NCI-H345 (cell line): ENCODE results near the gene IGSF3.

Experiments
- DNase-seq: peaks from one replicate; lab custom pipeline; 2025; lab: John Stamatoyannopoulos, UW

IGSF3 gene

DNA sequence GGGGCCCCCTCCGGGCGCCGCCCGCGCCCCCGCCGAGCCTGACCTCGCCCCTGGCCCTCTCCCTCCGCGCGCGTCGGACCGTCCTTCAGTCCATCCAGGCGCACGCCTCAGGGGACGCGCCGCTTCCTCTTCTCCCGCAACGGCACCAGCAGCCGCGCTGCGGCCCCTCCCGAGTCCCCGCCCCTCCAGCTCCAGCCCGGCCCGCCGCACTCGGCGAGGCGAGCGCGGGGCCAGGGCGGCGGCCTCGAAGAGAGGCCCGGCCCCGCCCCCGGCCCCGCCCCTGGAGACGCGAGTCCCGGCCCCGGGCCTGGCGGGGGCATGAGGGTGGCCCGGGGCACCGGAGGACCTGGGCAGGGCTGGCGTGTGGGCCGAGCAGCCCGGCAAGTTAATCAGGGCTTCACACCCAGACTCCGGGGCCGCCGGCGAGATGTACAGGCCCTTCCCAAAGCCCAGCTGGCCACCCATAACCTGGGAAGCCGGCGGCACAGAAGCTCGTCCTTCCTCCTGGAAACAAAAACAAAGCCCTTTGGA, at the start of gene IGSF3:
TSS of gene IGSF3 (minus strand) at position 159 of the 531 bp plus-strand sequence. CDS start 1,407 bp downstream, outside the sequence.
- peak; percentile 84 for DNase-seq

DNA sequence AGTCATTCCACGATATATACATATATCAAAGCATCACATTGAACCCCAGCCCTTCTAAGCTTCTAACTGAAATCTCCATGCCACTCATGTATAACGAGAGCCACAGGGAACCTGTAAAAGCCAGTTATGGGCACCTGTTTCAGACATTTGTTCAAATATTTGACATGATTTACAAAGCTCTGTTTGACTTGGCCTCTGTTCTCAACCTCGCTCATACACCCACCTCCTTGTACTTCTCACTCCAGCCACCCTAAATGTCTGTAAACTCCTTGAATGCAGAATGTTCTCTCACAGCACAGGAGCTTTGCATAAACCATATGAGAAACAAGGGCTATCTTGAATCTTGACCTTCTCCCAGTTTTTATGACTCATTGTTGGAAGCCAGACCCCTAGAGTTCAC, 49.8 kb upstream of the IGSF3 start:
- DNase-seq: peak; percentile 73

DNA sequence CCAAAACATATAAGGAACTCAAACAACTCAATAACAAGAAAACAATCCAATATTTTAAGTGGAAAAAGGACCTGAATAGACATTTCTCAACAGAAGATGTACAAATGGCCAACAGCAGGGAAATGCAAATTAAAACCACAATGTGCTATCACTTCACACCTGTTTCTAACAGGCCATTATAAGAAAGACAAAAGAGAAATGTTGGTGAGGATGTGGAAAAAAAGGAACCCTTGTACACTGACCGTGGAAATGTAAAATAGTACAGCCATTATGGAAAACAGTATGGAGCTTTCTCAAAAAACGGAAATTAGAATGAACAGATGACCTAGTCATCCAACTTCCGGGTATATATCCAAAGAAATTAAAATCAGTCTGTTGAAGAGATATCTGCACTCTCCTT, 48.9 kb upstream of the IGSF3 start:
- no peak for DNase-seq

DNA sequence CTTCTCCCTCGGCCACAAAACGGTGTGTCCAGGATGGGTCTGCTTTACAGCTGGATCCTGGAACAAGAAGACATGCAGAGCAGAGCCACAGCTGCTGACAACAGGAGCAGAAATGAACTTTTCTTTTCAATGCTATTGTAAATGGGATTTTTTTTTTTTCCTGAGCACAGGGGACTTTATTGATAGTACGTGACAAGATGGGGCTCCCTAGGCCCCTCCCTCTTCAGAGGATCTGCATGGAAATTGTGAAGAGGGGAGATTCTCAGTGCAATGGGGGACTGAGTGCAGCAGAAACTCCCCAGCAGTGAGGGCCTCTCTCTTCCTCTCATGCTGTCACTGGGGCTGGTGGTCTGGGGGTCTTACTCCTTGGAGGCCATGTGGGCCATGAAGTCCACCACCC, 45.9 kb upstream of the IGSF3 start:
- DNase-seq: no peak

DNA sequence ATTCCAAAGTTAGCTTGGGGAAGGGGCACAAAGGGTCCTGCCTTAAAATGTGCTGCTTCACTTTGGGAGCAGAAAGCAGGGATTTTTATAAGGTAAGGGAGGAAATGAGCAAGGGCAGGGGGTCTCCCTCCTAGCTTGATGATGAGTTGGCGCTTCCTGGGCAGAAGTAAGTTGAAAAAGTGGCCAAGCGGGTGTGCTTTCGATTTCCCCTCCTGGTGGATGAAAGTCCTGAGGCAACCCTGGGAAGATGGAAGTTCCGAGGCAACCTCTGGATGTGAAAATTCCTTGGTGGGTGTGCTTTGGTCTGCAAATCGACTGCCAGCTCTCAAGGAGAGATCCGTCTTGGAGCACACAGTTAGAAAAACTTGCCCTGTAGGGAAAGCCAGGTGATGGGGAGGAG, 45.0 kb upstream of the IGSF3 start:
- DNase-seq: no peak

DNA sequence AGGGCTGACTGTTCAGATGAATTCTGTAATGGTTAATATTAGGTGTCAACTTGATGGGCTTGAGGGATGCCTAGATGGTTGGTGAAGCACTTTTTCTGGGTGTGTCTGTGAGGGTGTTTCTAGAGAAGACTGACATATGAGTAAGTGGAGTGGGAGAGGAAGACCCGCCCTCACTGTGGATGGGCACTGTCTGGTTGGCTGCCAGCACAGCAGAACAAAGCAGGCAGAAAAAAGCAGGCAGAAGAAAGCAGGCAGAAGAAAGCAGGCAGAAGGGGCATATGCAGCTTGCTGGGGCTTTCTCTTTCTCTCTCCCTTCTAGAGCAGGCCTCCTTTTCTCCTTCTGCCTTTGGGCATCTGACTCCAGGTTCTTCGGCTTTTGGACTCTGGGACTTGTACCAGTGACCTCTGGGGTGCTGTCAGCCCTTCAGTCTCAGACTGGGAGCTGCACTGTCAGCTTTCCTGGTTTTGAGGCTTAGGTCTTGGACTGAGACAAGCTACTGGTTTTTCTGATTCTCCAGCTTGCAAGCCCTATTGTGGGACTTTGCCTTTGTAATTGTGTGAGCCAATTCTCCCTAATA, 43.8 kb upstream of the IGSF3 start:
- peak; percentile 73 for DNase-seq

DNA sequence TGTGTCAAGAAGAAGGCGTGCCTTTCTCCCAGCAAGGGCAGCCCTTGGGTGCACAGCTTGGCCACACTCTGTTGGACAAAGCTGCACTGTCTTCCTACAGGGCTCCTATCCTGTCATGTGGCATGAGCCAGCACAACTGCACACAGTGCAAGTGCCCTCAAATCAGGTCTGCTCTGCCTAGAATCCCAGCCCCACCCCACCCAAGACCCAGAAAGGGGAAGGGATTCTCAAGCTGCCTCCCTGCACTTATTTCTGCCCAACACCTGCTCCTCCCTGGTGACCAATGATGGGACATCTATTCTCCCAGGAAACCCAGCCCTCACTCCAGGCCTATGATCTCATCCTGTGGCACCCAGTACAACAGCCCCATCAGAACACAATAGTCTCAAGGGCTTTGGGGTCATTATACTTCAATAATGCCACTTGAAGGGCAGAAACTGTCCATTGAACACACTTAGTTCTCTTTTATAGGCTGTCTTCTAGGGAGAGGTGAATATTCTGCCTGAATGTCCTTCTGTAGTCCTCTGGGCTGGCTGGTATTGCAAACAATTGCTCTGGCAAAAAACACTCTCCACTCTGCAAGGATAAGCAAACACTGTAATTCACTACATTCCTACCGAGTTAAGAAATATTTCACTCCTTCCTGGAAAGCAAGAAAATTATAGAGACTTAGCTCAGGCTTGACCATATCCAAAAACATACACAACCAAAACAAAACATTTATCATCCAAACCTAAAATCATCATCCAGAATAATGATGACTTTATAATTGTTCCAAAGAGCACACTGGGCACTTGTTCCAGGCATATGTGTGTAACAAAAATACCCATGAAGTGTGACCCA, 43.1 kb upstream of the IGSF3 start:
- peak; percentile 50 for DNase-seq

DNA sequence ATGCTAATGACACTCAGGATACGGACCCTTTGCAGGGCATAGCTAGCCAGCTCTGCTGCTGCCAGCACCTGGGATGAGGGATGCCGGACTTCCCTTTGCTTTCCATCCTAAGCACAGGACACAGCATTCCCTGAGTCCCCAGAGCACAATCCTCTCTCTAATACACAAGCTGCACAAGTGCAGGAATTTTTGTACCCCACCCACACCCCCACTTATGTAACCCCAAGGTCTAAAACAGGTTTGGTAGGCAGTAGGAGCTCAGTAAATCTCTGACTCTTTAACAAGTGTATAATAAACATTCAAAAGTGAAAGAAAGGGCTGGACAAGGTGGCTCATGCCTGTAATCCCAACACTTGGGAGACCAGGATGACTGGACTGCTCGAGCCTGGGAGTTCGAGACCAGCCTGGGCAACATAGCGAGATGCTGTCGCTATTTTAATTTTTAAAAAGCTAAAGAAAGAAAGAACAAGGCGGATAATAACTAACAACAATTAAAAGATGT, 42.2 kb upstream of the IGSF3 start:
- no peak for DNase-seq

DNA sequence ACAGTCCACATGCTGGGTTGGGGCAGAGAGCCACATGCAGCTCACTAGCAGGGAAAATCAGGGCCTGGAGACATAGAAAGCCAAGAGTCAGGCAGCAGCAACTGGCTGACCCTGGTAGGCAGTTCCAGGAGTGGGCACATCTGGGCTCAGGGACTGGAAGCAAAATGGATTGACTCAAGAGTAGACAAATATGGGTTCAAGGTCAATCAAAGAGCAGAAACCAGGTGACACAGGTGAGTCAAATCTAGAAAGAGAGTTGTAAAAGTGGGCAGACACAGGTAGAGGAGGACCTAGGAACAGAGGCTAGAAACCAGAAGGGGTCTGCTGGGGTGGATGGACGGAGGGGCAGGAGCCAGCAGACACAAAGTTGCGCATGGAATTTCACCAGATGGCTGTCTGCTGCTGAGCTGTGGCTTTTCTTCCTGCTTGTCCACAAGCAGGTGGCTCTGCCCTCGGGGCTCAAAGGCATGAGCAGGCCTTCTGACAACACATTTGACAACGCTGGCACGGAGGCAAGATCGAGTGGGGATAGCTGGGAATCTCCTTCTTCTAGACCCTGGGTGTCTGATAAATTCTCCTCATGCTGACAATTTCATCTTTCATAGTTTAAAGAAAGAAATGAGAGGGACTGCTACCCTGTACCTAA, 40.8 kb upstream of the IGSF3 start:
- DNase-seq: peak; percentile 30

DNA sequence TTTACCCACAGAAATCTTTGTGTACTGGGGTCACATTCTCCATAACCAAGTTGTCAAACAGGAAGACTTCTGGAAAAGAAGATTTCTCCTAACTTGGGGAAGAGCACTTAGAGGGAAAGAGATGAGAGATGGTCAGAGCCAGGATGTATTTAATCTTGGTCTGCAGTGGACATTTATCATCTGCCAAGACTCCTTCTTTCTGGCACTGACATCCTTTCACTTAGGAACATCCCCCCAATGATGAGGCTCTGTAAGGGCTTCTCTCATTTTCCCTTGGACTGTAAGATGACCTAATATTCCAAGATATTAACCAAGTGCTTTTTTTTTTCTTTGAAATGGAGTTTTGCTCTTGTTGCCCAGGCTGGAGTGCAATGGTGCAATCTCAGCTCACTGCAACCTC, 39.3 kb upstream of the IGSF3 start:
- no peak for DNase-seq

DNA sequence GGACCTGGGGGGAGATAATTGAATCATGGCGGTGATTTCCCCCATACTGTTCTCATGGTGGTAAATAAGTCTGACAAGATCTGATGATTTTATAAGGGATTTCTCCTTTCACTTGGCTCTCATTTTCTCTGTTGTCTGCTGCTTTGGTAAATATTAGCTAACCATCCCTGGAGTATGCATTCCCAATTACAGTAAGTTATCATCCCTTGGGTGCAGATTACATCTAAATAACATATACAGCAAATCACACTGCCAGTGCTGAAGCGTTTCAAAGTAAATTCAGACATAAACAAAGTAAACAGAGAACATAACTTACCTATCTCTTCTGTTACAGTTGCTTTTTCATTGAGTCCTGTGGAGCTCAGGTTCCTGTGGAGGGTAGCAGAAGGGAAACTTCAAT, 38.6 kb upstream of the IGSF3 start:
- DNase-seq: no peak

DNA sequence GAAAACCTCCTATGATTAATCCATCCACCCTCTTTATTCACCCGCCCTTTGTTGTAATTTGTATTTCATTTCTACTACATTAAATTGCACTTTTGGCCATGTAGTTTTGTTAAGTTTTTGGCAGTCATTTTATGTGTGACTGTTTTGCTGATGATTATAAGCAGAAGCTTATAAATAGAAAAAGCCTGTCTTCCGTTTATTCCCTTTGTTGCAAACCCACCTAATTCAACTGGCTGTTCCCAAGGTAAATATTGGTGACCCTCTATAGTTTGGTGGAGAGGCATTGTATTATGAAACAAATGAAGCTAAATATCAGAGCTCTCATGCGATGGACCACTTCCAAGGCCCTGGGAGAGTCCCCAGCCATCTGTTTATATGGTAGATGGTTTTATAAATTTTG, 36.7 kb upstream of the IGSF3 start:
- DNase-seq: no peak

DNA sequence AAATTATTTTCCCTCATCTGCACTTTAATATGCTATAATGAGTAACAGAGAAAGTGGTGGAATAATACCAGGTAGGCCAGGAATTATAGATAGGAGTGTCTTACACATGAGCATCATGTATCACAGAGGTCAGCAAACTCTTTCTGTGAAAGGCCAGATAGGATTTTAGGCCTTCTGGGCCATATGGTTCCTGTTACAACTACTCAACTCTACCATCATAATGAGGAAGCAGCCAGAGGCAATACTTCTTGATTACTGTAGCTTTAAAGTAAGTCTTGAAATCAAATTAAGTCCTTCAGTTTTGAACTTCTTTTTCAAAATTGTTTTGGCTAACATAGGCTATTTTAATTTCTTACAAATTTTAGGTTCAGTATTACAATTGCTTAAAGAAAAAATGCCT, 32.1 kb upstream of the IGSF3 start:
- DNase-seq: no peak

DNA sequence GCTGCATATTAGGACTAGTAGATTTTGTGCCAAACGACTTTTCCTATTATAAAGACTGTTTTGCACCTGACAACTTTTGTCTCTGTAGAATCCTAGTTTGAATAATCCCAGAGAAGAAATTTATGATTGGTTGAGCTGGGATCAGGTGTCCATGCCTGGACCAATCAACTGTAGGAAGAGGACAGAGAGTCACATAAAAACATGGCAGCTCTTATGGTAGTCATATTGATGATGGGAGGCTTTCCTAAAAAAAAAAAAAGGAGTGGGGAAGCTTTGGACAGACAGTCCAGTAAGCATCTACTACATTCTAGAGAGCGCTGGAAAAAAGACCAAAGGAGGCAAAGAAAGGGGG, 30.7 kb upstream of the IGSF3 start:
- no peak for DNase-seq

DNA sequence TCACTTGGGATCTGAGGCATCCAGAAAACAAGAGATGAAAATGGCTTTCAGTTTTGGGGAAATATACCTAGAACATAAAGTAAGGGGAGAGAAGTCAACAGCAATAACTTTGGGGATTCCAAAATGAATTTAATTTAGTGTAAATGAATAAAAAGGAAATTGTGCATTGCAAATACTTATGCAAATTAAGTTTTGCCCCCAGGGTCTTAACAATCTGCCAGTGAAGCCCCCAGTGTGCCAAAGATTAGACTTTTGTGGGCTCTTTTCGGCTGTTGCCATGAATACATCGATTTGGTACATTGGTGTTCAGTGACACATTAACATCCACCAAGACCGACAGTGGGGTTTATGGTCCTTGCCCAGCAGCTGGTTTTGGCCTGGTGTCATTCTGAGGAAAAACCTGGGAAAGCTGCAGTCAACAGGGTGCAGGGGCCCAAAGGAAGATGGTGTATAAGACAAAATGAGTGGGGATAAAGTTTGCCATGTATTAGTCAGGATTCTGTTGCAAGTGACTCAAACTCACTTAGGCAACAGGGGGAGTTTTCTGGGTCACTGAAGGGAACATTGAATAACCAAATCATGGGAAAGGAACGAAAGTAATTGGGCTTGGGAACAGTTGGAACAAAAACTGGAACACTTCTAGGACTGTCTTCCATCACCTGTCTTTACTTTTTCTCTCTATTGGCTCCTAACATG, 30.2 kb upstream of the IGSF3 start:
- DNase-seq: no peak

DNA sequence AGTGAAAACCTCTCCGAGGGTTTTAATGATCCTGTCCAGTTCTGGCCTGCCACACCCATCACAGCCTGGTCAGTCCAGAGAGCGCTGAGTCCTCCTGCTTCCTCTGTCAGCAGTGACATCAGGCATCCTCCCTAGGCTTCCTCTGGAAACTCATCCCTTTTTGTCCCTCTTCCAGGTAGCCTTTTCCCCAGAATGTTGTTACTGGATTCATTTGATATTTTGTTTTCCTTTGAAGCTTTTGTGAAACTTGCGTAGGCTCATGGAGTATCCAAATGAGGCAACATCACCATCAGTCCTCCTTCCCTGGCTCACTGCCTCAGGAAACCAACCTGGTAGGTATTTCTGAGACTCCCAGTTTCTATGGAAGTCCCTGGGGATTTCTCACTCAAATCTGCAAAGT, 27.0 kb upstream of the IGSF3 start:
- no peak for DNase-seq

DNA sequence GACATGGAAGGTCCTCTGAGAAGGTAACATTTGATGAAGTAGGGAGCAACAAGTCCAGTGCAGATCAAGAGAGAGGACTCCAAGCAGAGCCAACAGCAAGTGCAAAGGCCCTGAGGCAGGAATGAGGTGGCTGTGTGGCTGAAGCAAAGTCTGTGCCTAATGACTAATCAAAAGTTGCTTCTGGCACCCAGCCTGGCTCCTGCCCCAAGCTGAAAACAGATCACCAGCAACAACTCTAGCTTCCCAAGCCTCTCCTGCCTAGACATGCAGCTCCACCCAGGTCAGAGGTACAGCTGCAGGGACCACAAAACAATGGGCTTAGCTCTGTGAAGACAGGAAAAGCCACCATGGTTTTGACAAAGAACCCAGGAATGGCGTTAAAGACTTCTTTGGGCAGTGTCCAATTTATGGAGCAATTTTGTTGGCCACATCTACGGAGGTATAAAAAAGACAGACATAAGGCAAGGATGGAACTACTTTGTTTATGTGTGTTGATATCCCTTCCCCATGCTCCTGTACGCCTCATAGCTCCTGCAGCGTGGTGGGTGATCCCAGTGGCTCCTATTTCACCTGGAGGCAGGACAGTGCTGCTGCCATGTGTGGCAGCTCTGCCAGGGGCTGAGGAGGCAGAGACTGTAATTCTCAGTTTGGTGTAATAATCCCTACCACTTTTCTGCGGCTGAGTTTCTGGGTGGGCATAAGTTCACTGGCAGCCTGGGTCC, 26.4 kb upstream of the IGSF3 start:
- no peak for DNase-seq

DNA sequence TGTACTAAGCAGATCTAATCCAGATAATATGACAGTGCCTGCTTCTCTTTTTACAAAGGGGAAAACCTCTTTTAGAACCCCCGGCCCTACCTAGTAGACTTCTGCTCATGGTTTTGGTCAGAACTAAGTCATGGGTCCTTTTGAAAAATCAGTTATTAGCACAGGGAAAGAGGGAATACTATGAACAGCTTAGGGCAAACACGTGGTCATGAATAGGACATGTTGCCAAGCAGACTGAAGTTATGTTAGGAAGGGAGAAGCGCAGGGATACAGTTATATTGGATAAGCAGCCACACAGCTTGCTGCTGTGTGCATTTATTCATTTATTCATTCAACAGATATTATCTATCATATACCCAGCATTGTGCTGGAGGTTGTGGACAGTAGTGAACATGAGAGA, 25.3 kb upstream of the IGSF3 start:
- no peak for DNase-seq

DNA sequence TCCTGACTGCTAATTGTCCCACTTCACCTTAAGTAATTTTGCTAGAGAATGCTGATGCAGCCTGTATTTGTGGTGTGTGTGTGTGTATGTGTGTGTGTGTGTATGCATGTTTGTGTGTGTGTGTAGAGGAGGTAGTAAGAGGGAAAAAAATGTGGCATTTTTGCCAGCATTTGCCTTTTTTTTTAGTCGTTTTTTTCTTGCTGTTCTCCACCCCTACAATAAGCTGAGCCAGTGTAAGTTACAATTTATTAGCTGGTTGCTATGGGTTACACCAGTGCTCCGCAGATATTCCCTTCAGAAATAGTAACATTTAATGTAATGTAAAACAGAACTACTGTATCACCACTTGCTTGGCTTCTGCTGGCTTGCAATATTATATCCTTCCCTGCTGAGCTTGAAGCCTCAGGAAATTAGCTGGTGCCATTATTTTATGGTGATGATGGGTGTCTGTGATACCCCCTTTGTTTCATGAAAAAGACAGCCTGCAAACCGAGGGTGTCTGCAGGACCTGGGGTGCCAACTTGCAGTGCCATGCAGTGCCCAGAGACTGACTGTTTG, 23.4 kb upstream of the IGSF3 start:
- DNase-seq: no peak

DNA sequence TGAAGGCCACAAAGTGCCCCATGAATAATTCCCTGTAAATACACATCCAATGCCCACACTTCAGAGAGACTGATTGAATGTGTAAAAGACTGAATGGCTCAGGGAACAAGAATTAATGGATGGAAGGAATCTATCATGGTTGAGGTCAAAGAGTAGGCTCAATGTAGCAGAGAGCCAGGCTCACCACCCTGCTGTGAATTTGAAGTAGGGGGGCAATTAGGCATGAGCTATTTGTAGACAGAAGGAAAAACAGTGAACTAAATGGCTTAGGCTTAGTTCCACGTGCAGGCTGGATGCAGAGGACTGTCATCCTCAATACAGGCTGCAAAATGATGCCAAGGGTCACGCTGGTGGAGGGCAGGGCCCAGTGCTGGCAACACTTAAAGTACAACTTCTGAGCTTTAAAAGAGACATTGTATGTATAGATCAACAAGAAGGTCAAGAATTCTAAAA, 22.9 kb upstream of the IGSF3 start:
- no peak for DNase-seq

DNA sequence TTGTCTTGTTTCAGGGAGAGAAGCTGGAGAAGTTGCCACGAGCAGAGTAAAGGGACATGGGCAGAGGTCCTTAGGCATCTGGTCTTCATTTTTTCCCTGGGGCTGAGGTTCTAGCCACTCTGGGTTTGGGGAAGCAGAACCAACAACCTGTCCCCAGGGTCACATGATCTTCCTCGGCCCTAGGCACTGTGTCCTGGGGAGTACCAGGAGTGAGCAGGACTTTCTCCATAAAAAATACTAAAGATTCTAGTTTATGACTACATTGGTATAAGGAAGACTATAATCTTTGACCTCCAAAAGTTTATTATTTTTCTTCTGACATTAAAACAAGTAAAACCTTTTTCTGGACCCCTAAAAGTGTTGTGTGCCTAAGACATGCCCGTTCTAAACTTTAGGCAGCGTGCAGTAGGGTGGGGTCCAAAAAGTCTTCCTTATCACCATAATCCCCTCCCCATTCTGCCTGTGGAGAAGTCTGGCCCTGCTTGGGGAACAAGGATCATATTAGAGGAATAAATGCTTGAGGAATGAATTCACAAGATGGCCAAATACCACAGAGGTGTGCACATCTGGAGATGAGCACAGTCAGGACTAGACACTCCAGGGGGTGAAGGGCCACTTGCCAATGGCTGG, 19.3 kb upstream of the IGSF3 start:
- DNase-seq: no peak
